ENCODE results near the gene PARD3B.

Gene PARD3B

DNA sequence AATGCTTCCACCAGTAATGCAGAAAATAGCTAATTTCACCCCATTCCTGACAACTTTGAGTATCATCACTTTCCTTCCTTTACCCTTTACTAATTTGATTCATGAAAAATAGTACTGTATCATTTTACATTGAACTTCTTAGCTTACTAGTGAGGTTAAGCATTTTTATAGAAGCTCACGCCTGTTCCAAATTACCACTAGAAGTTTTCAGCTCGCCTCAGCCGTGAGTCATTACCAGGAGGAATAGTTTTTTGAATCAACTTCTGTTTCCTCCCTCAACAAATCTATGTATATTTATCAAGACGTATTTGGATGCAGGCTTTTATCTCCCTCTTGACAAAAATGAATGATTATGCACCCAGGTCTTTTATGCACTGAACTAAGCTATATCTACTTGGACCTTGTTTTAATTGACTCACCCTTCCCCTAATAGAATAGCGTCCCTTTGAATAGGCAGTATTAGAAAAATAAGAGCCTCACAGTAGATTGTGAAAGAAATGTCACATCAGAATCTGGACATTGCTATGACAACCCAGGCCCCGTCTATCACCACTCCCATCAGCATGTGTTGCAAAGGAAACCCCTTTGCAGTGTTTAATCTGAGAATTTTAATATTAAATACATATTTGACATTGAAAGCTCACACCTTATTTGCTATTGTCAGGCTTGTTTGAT is 929.6 kb downstream of the PARD3B start:
- Histone ChIP-seq H3K4me3 (ENCODE audit: low read length) (no peak overlapping the region), H3K9ac (ENCODE audit: low read length) (no peak overlapping the region), H4K20me1 (ENCODE audit: insufficient read depth, low read length) (no peaks in the 10 kb centered on the region), H3K79me2 (ENCODE audit: low read length) (no peaks in the 10 kb centered on the region), H3K4me1 (ENCODE audit: low read length) (no peaks in the 10 kb centered on the region), H3K9me3 (replicated peaks; ENCODE audit: insufficient read depth, low read length) (no peaks in the 10 kb centered on the region), H3K4me2 (ENCODE audit: low read depth, low read length) (no peak overlapping the region), H3K27ac (ENCODE audit: low read length) (no peak overlapping the region), H3F3A (ENCODE audit: insufficient read depth, low read length) (no peaks in the 10 kb centered on the region), H3K36me3 (replicated peaks; ENCODE audit: insufficient read depth, low read length) (no peaks in the 10 kb centered on the region), H2AFZ (ENCODE audit: low read length) (no peak overlapping the region), H3K9me2 (replicated peaks; ENCODE audit: insufficient read depth, low read length) (no peaks in the 10 kb centered on the region), H3K27me3 (replicated peaks; ENCODE audit: insufficient read depth, low read length) (no peaks in the 10 kb centered on the region)
- TF ChIP-seq EZH2 (optimal IDR thresholded peaks at IDR 0.05; ENCODE audit: low read depth, low read length) (no peak), EZH2phosphoT487 (IDR thresholded peaks at IDR 0.05; ENCODE audit: low read length) (no peak), CTCF (IDR thresholded peaks at IDR 0.05; ENCODE audit: low read length) (no peak)
- no peak for DNase-seq

- H3K27me3 ChIP-seq (replicated peaks; ENCODE audit: insufficient read depth, low read length): no peaks in the 10 kb centered on the region
- no peak for DNase-seq
- H3K9me2 ChIP-seq (replicated peaks; ENCODE audit: insufficient read depth, low read length): no peaks in the 10 kb centered on the region
- H3K4me1 ChIP-seq (ENCODE audit: low read length): no peaks in the 10 kb centered on the region
- H3K4me2 ChIP-seq (ENCODE audit: low read depth, low read length): no peak overlapping the region
- no peak for TF ChIP-seq CTCF (IDR thresholded peaks at IDR 0.05; ENCODE audit: low read length)
- TF ChIP-seq EZH2 (optimal IDR thresholded peaks at IDR 0.05; ENCODE audit: low read depth, low read length): no peak
- H4K20me1 ChIP-seq (ENCODE audit: insufficient read depth, low read length): no peaks in the 10 kb centered on the region
- H3K9me3 ChIP-seq (replicated peaks; ENCODE audit: insufficient read depth, low read length): no peaks in the 10 kb centered on the region
- no peak overlapping the region for H3K4me3 ChIP-seq (ENCODE audit: low read length)
- H3K27ac ChIP-seq (ENCODE audit: low read length): no peak overlapping the region
- no peaks in the 10 kb centered on the region for H3K79me2 ChIP-seq (ENCODE audit: low read length)
- H3F3A ChIP-seq (ENCODE audit: insufficient read depth, low read length): no peaks in the 10 kb centered on the region
- H2AFZ ChIP-seq (ENCODE audit: low read length): no peak overlapping the region
- no peaks in the 10 kb centered on the region for H3K36me3 ChIP-seq (replicated peaks; ENCODE audit: insufficient read depth, low read length)
- H3K9ac ChIP-seq (ENCODE audit: low read length): no peak overlapping the region
Measured at GRCh38 chr2:205475416-205475768, 930.1 kb downstream of the PARD3B start.

DNA sequence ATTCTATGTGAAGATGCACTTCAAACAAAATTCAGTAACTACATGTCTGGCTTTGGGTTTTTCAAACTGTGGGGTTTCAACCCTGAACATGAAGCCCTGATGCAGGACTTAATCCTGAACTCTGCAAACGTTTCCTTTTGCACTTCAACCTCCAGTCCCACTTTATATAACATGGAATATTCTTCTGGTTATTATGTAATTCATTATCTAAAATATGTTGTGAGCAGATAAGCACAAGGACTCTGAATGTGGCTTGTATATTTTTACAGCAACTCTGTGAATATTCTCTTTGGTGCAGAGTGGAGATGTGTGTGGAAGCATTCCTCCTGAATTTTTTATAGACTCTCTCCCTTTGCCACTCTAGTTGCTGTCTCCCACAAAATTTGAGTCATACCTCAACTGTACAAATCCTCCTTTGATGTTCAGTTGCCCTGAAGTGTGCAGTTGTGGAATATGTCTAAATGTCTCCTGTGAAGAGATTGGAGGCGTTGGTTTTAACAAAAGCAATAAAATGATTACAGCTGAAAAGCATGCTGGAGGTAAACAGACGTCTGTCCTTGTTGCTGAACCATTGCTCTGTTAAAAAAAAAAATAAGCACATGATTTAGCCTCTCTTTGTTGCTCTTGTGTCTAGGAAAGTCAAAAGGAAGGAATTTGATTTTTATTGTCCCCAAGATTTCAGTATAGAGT is 931.9 kb downstream of the PARD3B start:
- Histone ChIP-seq H3K27me3 (replicated peaks; ENCODE audit: insufficient read depth, low read length) (no peaks in the 10 kb centered on the region), H2AFZ (ENCODE audit: low read length) (no peak overlapping the region)

More for the DNA sequence above, 931.9 kb downstream of the PARD3B start:
- H3K9me2 ChIP-seq (replicated peaks; ENCODE audit: insufficient read depth, low read length): no peaks in the 10 kb centered on the region
- TF ChIP-seq EZH2 (optimal IDR thresholded peaks at IDR 0.05; ENCODE audit: low read depth, low read length) (no peak), EZH2phosphoT487 (IDR thresholded peaks at IDR 0.05; ENCODE audit: low read length) (no peak), CTCF (IDR thresholded peaks at IDR 0.05; ENCODE audit: low read length) (no peak)
- H3K4me1 ChIP-seq (ENCODE audit: low read length): no peaks in the 10 kb centered on the region
- no peak for DNase-seq
- no peak overlapping the region for H3K4me3 ChIP-seq (ENCODE audit: low read length)
- no peak overlapping the region for H3K27ac ChIP-seq (ENCODE audit: low read length)
- no peaks in the 10 kb centered on the region for H4K20me1 ChIP-seq (ENCODE audit: insufficient read depth, low read length)
- no peaks in the 10 kb centered on the region for H3F3A ChIP-seq (ENCODE audit: insufficient read depth, low read length)
- no peaks in the 10 kb centered on the region for H3K79me2 ChIP-seq (ENCODE audit: low read length)
- no peak overlapping the region for H3K4me2 ChIP-seq (ENCODE audit: low read depth, low read length)
- no peaks in the 10 kb centered on the region for H3K9me3 ChIP-seq (replicated peaks; ENCODE audit: insufficient read depth, low read length)
- no peak overlapping the region for H3K9ac ChIP-seq (ENCODE audit: low read length)
- H3K36me3 ChIP-seq (replicated peaks; ENCODE audit: insufficient read depth, low read length): no peaks in the 10 kb centered on the region

Measured in MM.1S (cell line).